ENCODE results near the gene WDR76. TPM values are rescaled to one million over a fixed set of nuclear protein-coding genes. Genes with fewer than 3 reads are reported as not detected.

Gene WDR76
- polyA plus RNA-seq, 1 of the 3 experiments (the other 2 are of a cell fraction): 1.8 TPM

GRCh38 chr15:43893956-43894355 lies 67.2 kb downstream of the WDR76 start:
- WGBS (ENCODE audit: low lambda C conversion rate): 40% methylated on average over 1 of the region's 1 CpG
- Histone ChIP-seq H3K36me3 (replicated peaks in 1 of 2; ENCODE audit: control insufficient read depth in 1 of 2, insufficient read depth in 2 of 2, low read length in 1 of 2) (peaks cover 12 to 60% of the 10 kb centered on the region in 2 experiments), H3F3A (replicated peaks; ENCODE audit: insufficient read depth) (no peaks in the 10 kb centered on the region), H3K4me1 (ENCODE audit: control insufficient read depth in 1 of 2, insufficient read depth in 2 of 2, low read depth in 1 of 2, low read length in 1 of 2) (peaks cover 0 to 31% of the 10 kb centered on the region in 2 experiments; a peak in 1 of 4 replicates), H3K27me3 (ENCODE audit: insufficient read depth) (no peaks in the 10 kb centered on the region), H3K9me3 (no peaks in the 10 kb centered on the region), H3K27ac (ENCODE audit: low read depth in 2 of 2, low read length in 1 of 2) (peak overlapping the region in 1 of 2 experiments; percentile 74; a peak in 2 of 4 replicates), H3K4me2 (no peak overlapping the region), H4K20me1 (ENCODE audit: insufficient read depth) (no peaks in the 10 kb centered on the region), H3K9ac (no peak overlapping the region), H3K9me2 (no peaks in the 10 kb centered on the region), H3K4me3 (ENCODE audit: low read depth in 2 of 2, low read length in 1 of 2) (no peak overlapping the region), H2AFZ (ENCODE audit: low read depth) (no peak overlapping the region), H3K79me2 (ENCODE audit: insufficient read depth) (no peaks in the 10 kb centered on the region)
- peak; percentile 23 for DNase-seq
- TF ChIP-seq NRF1 (IDR thresholded peaks at IDR 0.05; ENCODE audit: low read depth, low read length) (no peak), MAX (IDR thresholded peaks at IDR 0.05; ENCODE audit: low read depth) (no peak), ELF1 (IDR thresholded peaks at IDR 0.05) (no peak), PBX3 (IDR thresholded peaks at IDR 0.05) (no peak), JUND (IDR thresholded peaks at IDR 0.05) (no peak), RFX5 (IDR thresholded peaks at IDR 0.05; ENCODE audit: low read length) (no peak), MXI1 (IDR thresholded peaks at IDR 0.05; ENCODE audit: low read depth, low read length) (0 out of 2 replicates have a peak, but pooled peaks have one; percentile 24)
- POLR2A ChIA-PET: interaction anchor here (0.5 kb wide), 1 partner anchor 310 kb away, joined by 3 read pairs; no protein-coding TSS in a partner anchor
- CTCF ChIA-PET: interaction anchor here (0.7 to 3.8 kb wide), 4 partner anchors 9 to 326 kb away, joined by 3 to 15 read pairs (median 6); no protein-coding TSS in a partner anchor

GRCh38 chr15:43895586-43895985 lies 68.8 kb downstream of the WDR76 start:
- no peaks in the 10 kb centered on the region for H3K79me2 ChIP-seq (ENCODE audit: insufficient read depth)
- ChIA-PET CTCF (interaction anchor here (0.8 to 2.6 kb wide), 5 partner anchors 8 to 23 kb away, joined by 3 to 10 read pairs (median 4); no protein-coding TSS in a partner anchor), POLR2A (no interaction called here)
- H3K9me3 ChIP-seq: no peaks in the 10 kb centered on the region
- no peak overlapping the region for H3K9ac ChIP-seq
- H3K36me3 ChIP-seq (replicated peaks in 1 of 2; ENCODE audit: control insufficient read depth in 1 of 2, insufficient read depth in 2 of 2, low read length in 1 of 2): peaks cover 18 to 60% of the 10 kb centered on the region in 2 experiments
- DNase-seq: no peak
- no peak overlapping the region for H3K27ac ChIP-seq (ENCODE audit: low read depth in 2 of 2, low read length in 1 of 2)
- 69% methylated on average over 5 of the region's 5 CpGs for WGBS (ENCODE audit: low lambda C conversion rate)
- peaks cover 0 to 41% of the 10 kb centered on the region in 2 experiments; a peak in 1 of 4 replicates for H3K4me1 ChIP-seq (ENCODE audit: control insufficient read depth in 1 of 2, insufficient read depth in 2 of 2, low read depth in 1 of 2, low read length in 1 of 2)
- no peaks in the 10 kb centered on the region for H3F3A ChIP-seq (replicated peaks; ENCODE audit: insufficient read depth)
- no peaks in the 10 kb centered on the region for H3K27me3 ChIP-seq (ENCODE audit: insufficient read depth)
- no peaks in the 10 kb centered on the region for H4K20me1 ChIP-seq (ENCODE audit: insufficient read depth)
- H3K9me2 ChIP-seq: no peaks in the 10 kb centered on the region
- no peak overlapping the region for H3K4me3 ChIP-seq (ENCODE audit: low read depth in 2 of 2, low read length in 1 of 2)
- H3K4me2 ChIP-seq: no peak overlapping the region
- no peak overlapping the region for H2AFZ ChIP-seq (ENCODE audit: low read depth)
- TF ChIP-seq EZH2phosphoT487 (IDR thresholded peaks at IDR 0.05; ENCODE audit: borderline replicate concordance, low read depth) (no peak), USF2 (IDR thresholded peaks at IDR 0.05; ENCODE audit: borderline replicate concordance, low read depth, low read length) (no peak), YY1 (IDR thresholded peaks at IDR 0.05; ENCODE audit: low read depth) (no peak), CTCF (IDR thresholded peaks at IDR 0.05) (no peak), ZBTB33 (IDR thresholded peaks at IDR 0.05; ENCODE audit: borderline replicate concordance, low read depth) (no peak), SMC3 (IDR thresholded peaks at IDR 0.05; ENCODE audit: low read depth, low read length) (no peak), GATA2 (CRISPR knock-in tag; IDR thresholded peaks at IDR 0.05) (no peak), RFX5 (IDR thresholded peaks at IDR 0.05; ENCODE audit: low read length) (no peak), JUND (IDR thresholded peaks at IDR 0.05) (no peak), TEAD4 (IDR thresholded peaks at IDR 0.05; ENCODE audit: borderline replicate concordance, insufficient read depth) (no peak), FOXM1 (IDR thresholded peaks at IDR 0.05; ENCODE audit: low read depth) (no peak), MXI1 (IDR thresholded peaks at IDR 0.05; ENCODE audit: low read depth, low read length) (no peak), PBX3 (IDR thresholded peaks at IDR 0.05) (no peak), NRF1 (IDR thresholded peaks at IDR 0.05; ENCODE audit: low read depth, low read length) (no peak), NFIC (IDR thresholded peaks at IDR 0.05; ENCODE audit: borderline replicate concordance) (no peak), POLR2AphosphoS5 (IDR thresholded peaks at IDR 0.05; ENCODE audit: low read depth, low read length) (no peak), CHD2 (IDR thresholded peaks at IDR 0.05; ENCODE audit: low read length, partially characterized antibody) (no peak), FOXJ3 (CRISPR knock-in tag; IDR thresholded peaks at IDR 0.05) (no peak)

All from SK-N-SH (cell line).